A549 treated with DMSO at 1 μM for 4 hours (cell line): Measurements from ENCODE around the gene HEMK1. TPM values are rescaled to one million over a fixed set of nuclear protein-coding genes. Genes with fewer than 3 reads are reported as not detected.

Source experiments
- total RNA-seq: library from RNA; stranded (reverse); fragments of 200-300 nt; extraction: Qiagen RNA extraction; gene quantifications from 5 replicates; pipeline ENCODE4 v1.2.3, GENCODE V29; 2022; ENCODE audit warnings: low read depth

Gene HEMK1
- total RNA-seq: 3.5 to 7.6 TPM (median 7.0 TPM) in 5 replicates

GRCh38 chr3:50568947-50569749, at the start of gene HEMK1:
HEMK1 (plus strand) TSS chr3:50569522; CDS start chr3:50571105, 1,583 bp downstream.

GRCh38 chr3:50567386-50568167, 1.7 kb upstream of the HEMK1 start, which contains the start of gene C3orf18:
C3orf18 (minus strand) TSS chr3:50567747; CDS start chr3:50565699, 2,048 bp downstream.

GRCh38 chr3:50611464-50612233, 42.3 kb downstream of the HEMK1 start, which contains the start of gene CISH:
CISH (minus strand) TSS chr3:50611774; CDS start chr3:50611650, 124 bp downstream.

GRCh38 chr3:50617096-50617791, 47.9 kb downstream of the HEMK1 start, which contains the start of gene MAPKAPK3:
MAPKAPK3 (plus strand) TSS chr3:50617151; CDS start chr3:50617566, 415 bp downstream.

Other genes with a start within 250 kb of the HEMK1 start
- gene HYAL2, start 246.8 kb upstream of the HEMK1 start, total RNA-seq: 19.8 to 26.8 TPM (median 22.6 TPM) in 5 replicates
- 25.9 to 35.4 TPM (median 33.7 TPM) in 5 replicates for gene TUSC2, start 241.3 kb upstream of the HEMK1 start, total RNA-seq
- gene RASSF1, start 228.7 kb upstream of the HEMK1 start, total RNA-seq: 18.0 to 19.6 TPM (median 19.3 TPM) in 5 replicates
- 0.53 to 1.2 TPM (median 1.00 TPM) in 5 replicates for gene ZMYND10, start 223.8 kb upstream of the HEMK1 start, total RNA-seq
- 12.8 to 14.0 TPM (median 13.3 TPM) in 5 replicates for gene NPRL2, start 218.7 kb upstream of the HEMK1 start, total RNA-seq
- 17.2 to 23.0 TPM (median 22.0 TPM) in 5 replicates for gene CYB561D2, start 218.7 kb upstream of the HEMK1 start, total RNA-seq
- gene TMEM115, start 210.0 kb upstream of the HEMK1 start, total RNA-seq: 40.0 to 48.2 TPM (median 43.0 TPM) in 5 replicates
- gene CACNA2D2, start 65.9 kb upstream of the HEMK1 start, total RNA-seq: 0.36 to 0.78 TPM (median 0.42 TPM) in 5 replicates
- gene C3orf18, start 1.8 kb upstream of the HEMK1 start, total RNA-seq: 2.2 to 3.1 TPM (median 2.8 TPM) in 5 replicates
- 0.48 to 0.75 TPM (median 0.70 TPM) in 5 replicates for gene CISH, start 42.3 kb downstream of the HEMK1 start, total RNA-seq
- gene MAPKAPK3, start 47.6 kb downstream of the HEMK1 start, total RNA-seq: 23.5 to 26.5 TPM (median 25.6 TPM) in 5 replicates
- 0.37 to 0.50 TPM (median 0.43 TPM) in 5 replicates for gene DOCK3, start 105.4 kb downstream of the HEMK1 start, total RNA-seq